Stimulated activated CD4-positive, alpha-beta T cell treated with anti-CD3 and anti-CD28 coated beads, TNF-alpha, amount 100 ng/mL, for 24 hours (primary cell): ENCODE results near the gene CDT1.

Experiments
- DNase-seq, 3 experiments: peaks; one replicate each; pipeline ENCODE4 v3.0.0-alpha.2; 2020; ENCODE audit warnings: low read depth in 3 of 3

CDT1 gene

DNA sequence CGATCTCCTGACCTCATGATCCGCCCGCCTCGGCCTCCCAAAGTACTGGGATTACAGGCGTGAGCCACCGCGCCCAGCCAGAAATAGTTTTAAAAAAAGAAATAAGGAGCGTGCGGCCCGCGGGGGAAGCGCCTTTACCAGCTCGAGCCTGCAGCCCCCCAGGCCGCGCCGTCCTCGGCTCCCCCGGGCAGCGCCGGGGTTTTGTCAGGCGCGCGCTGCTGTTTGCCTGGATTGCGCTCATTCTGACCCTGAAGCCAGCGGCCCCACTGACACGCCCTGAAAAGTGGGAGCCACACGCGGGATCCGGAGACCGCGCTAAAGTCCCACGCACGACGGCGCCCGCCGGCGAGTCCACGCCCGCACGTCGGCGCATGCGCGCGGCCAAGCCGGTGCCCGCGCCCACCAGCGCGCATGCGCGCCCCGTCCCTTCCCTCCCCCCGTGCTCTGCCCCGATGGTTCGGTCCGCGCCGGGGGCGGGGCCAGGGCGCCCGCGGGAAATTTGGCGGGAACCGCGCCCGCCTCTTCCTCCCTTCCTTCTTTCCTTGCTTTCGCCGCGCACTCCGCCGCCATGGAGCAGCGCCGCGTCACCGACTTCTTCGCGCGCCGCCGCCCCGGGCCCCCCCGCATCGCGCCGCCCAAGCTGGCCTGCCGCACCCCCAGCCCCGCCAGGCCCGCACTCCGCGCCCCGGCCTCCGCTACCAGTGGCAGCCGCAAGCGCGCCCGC is at the start of gene CDT1:
Gene CDT1, plus strand, starts transcription at position 526 of the 724 bp plus-strand sequence. Its CDS starts 43 bp downstream, at position 569.
- peak; percentile 71 to 80 (median 80) for DNase-seq

DNA sequence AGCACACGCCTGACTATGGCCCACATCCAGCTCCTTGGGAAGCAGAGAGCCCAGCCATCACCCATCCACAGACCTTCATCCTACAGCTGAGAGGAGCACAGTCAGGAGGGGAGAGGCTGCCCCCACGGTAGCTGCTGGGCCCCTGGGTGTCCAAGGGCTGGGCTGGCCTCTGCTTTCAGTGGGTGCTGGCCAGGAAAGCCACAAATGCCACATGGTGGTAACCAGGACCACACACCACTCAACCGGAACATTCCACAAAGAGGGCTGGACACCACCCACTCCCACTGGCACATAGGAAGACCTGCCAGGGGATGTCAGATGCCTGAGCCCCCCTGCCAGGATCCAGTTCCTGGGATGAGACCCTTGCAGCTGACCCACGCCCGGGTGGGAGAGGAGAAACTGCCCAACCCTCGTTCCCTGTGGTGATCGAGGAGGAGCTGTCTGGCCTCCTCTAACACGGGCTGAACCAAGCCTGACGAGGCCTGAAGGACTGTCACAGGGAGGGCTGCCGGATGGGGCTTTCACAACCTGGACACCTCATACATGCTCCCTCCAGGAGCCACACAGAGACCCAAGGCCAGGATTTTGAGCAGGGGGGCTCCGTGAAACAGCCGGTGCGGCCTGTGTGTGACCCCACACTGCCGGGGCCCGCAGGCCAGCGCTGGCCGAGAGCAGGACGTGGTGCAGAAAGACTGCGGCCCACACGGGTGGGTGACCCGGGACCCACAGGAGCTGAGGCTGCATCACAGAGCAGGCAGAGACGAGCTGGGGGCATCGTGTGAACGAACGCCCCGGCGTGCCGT is 49.3 kb upstream of the CDT1 start:
- DNase-seq: no peak

DNA sequence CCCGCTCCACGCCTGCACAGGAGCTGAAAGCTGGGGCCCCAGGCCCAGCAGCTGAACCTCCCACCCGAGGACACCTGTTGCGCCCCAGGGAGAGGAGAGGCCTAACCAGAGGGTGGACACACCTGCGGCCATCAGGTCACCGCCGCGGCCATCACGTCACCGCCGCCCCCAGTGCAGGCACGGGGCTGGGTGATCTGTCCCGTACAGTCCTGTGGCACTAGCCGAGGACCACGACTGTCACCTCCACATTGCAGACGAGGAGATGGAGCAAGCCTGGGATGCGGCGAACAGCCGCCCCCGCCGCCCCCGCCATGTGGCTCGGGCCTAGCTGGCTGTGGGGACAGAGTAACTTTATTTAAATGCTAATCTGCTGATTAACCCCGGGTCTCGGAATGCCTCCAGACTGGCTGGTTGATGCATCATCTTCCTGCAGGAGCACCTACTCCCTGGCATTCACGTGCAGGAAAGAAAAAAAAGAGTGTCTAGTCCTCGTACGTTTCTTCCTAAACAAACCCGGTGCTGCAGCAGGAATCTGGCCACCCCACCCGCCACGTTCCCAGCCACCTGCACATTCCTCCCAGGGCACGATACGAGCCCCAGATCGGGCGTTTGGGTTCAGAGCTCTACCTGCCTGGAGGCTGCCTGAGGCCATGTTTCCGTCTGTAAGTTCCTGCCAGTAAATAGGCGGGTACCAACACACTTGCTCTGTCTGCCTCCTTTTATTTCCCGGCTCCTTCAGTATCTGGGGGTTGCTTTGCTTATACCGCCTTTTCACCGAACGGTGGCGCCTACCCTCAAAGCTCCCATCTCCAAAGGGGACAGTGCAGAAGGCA is 48.5 kb upstream of the CDT1 start:
- DNase-seq: no peak

DNA sequence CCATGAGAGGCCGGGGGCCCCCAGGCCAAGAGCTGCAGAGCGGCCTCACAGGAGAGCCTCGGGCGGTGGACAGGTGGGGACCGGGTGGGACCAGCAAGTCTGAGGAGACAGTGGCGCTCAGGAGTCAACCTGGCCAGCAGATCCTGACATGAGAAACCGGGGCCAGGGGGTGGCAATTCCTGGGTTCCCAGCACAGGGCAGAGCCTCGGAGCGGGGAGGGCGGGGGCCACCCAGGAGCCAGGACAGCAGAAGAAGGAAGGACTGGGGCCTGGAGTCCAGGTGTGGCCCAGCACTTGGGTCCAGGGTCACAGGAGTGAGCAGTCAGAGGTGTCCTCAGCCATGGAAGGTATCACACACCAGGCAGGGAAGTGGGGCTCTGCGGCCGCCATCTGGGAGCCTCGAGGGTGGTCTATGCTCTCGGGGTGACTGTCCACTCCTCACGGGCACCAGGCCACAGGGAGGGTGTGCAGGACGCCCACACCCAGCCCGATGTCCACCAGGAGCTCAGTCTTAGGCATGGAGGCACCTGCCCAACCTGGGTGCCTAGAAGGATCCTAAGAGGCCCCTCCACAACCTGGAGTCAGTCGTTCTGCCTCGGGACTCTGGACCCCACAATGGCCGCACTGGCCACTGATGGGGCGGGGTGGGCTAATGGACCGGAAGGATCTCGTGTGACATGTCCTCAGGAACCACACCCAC is 47.7 kb upstream of the CDT1 start:
- no peak for DNase-seq

DNA sequence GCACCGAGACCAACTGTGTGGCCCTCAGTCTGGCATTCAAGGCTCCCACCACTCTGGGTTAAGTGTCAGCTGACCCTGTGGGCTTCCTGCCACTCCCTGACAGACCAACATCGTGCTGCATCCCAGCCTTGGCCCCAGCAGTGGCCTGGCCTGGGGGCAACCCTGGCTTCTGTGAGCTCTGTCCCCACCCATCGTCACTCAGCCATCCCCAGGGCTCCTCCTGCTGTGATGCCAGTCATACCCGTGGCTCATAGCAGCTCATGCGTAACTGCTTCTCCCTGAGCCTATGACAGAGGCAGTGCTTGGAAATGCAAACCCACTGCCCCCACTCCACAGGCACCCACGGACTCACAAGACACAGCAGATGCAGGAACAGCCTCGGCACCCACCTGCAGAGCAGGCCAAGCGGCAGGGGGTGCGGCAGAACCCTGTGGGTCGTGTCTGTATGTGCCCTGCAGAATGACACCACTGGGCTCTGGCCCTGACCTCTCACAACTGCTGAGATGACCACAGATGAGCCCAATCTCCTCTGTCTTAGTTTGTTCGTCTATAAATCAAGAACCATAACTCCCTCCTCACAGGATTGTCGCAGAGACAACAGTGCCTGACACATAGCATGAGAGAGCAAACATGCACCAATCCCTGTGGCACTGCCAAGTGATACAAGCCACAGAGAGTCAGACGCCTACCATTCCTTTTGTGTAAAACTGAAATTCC is 45.2 kb upstream of the CDT1 start:
- DNase-seq: no peak

DNA sequence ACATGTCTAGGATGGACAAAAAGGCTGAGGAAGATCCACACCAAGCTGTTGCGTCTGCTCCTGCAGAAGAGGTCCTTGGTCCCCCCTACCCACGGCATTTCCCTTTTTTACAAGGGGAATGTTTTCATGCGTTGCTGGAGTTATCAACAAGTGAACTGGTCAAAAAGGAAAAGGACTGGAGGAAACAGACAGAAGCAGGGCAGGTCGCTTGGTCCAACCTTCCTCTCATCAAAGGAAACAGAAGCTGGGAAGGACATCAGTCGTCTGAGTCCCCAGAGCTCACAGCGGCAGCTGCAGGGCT is 44.7 kb upstream of the CDT1 start:
- no peak for DNase-seq

DNA sequence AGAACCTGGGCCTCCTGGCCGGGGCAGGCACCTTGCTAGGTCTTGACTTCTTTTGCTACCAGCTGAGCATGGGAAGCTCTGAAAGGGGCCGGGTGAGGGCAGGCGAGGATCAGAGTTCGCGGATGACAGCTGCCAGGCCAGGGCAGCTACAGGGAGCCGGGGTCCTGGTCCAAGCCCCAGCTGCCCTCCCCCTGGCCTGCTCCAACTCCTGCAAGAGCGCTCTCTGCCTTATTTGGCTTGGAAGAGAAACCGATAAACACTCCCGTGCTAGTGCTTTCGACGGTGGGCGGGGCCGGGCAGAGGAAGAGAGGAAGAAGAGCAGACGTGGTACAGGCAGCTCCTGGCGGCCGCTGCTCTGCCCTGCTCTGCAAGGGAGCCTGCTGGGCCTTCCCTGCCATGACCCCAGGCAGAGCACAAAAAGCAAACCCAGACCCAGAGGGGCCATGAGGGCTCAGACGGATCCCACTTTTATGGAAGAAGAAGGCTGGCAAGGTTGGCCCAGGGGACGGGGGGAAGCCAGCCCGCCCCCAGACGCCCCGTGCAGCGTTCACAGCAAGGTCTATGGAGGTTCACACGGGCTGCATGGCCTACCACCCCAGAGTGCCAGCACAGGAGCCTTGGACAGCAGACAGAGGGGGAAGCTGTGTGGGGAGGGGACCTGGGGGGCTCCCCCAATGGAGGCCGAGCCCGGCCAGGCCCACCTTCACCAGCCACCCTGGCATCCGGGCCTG is 44.2 kb upstream of the CDT1 start:
- DNase-seq: peak in 2 of 3 experiments; percentile 19 to 38

DNA sequence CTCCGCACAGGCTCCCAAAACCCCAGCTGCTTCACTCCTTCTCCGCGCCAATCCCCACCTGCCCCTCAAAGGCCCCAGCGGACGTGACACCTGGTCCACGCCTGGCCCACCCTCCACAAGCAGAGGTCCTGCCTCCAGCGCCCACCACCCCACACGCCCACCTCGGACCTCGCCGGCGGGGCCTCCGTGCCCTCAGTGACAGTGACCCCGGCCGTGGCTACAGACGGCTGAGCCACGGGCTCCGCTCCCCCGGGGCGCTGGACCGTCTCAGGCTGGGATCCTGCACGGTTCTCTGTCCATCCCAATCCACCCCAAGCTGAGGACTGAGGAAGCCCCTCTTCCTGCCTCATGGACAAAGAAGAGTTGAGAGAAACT is 43.6 kb upstream of the CDT1 start:
- DNase-seq: no peak

DNA sequence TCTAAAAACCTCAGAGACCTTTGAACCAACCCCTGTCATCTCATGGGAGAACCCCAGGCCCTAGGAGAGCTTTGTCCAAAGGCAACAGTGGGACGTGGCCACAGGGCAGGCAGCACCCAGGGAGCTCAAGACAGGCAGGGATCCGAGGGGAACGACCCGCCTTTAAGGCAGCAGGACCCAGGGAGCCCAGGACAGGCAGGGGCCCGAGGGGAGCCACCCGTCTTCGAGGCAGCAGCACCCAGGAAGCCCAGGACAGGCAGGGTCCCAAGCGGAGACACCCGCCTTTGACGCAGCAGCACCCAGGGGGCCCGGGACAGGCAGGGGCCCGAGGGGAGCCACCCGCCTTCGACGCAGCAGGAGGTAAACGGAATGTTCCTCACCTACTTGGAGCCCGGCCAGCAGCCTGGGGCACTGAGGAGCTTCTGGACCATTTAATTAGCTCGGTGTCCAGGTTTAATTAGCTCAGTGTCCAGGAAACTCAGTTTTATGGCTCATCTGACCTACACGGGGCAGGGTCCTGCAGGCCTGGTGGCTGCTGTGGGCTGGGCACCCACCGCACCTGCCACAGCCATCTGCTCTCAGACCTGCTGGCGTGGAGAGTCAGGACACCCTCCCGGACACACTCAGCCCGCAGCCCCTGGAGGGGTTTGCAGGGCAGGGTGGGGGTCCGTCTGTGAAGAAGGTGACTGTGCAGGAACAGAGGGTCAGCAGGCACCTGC is 43.0 kb upstream of the CDT1 start:
- no peak for DNase-seq

DNA sequence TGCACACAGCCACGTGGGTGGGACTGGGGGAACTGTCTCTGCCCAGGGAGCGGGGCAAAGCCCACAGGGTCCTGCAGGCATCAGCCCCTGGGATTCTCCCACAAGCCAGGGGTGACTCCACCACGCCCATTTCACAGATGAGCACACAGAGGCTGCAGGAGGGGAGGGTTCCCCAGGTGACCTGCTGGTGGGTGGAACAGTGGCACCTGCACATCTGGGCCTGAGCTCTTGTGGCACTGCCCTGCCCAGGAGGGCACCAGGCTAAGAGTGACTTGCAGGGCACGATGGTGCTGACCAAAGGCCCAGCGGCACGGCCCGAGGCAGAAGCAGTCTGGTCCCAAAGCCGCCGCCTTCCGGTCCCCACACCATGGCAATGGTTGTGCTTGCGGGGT is 42.5 kb upstream of the CDT1 start:
- no peak for DNase-seq

DNA sequence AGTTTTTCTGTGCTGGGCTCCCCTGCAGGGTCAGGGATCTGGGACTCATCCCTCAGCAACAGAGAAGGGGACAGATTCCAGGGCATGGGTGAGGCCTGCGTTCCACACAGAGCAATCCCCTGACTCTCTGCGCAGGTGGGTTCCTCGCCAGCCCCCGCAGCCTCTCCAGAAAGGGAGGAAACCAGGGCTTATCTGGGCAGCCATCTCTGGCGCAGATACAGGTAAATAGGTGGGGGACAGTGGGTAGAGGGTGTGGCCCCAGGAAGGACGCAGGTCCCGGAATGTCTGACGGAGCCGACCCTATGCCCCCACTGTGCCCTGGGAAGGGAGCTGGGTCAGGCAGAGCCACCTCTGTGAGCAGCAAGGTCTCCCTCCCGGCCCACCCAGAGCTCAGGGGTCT is 41.8 kb upstream of the CDT1 start:
- DNase-seq: no peak

DNA sequence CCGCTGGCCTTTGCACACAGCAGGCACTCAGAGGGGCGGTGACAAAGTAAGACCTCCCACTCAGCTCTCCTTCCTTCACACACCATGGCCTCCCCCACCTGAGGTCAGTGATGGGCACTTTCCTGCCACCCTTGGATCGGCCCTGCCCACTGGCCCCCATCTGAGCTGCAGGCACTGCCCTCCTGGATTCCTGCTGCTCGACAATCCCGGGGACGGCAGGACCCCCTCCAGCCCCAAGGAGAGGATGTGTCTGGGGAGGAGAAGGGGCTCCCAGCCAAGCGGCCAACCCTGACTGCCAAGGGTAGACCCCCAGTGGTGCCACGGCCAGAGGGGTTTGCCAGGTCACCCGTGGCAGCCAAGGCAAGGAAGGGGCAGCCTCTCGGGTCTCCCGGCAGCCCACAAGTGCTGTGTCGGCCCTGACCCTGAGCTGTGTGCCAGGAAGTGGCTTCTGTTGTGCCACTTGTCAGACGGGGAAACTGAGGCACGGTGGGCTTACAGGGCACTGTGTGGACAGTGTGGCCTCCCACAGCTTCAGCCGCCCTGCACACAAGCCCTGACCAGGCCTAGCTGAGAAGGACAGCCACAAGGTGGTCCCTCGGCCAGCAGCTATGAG is 41.2 kb upstream of the CDT1 start:
- DNase-seq: no peak

DNA sequence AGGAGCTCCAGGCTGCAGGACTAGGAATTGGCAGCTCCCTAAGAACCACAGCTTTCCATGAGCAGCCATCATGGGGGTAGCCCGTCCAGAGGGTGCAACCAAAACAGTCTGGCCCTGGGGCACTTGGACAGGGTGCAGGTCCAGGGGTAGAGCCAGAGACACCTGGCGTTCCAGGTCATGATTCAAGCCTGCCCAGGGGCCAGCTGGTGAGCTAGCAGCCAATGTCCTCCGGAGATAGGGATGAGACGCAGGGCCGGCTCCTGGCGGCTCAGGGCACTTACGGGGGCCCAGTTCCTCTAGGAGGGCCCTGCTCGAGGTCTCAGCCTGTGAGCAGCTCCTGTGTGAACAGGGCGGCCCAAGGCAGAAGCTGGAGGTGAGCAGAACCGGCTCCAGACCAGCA is 40.6 kb upstream of the CDT1 start:
- DNase-seq: no peak

DNA sequence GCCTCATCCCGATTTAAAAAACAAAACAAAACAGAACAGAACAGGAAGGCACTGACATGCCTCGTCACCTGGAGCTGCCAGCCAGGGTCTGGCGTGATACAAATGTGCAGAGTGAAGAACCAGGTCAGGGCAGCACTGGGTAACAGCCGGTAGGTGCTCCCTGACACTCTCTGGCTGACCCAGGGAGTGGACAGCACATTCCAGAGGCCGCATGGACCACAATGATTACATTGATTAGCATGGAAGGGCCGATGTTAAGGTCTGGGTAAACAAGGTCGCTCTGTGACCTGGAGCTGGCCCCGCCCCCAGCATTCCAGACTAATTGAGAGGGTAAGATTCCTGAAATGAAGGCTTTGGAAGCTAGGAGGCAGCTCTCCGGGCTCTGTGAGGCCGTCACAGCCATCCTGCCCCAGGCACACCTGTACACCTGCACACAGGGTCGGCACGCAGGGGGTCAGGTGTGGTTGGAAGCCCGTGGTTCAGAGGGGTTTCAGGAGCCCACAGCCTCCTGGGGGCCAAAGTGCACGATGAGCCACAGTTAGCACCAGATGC is 40.0 kb upstream of the CDT1 start:
- no peak for DNase-seq

DNA sequence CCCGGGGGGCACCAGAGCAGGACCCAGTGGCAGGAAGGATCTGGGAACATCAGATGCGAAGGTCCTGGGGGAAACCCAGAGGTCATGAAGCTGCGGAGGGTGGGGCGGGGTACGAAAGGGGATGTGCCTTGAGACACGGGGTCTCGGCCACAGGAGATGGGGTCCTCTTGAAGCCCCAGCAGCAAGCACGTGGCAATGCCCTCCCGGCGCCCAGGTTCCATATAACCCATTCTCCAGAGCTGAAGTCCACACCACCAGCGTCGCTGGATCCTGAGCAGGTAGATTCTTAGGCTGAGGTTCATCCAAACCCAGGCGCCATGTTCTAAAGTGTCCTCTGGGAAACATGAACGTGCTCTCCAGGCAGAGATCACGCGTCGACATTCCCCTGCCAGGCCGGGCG is 39.5 kb upstream of the CDT1 start:
- no peak for DNase-seq

DNA sequence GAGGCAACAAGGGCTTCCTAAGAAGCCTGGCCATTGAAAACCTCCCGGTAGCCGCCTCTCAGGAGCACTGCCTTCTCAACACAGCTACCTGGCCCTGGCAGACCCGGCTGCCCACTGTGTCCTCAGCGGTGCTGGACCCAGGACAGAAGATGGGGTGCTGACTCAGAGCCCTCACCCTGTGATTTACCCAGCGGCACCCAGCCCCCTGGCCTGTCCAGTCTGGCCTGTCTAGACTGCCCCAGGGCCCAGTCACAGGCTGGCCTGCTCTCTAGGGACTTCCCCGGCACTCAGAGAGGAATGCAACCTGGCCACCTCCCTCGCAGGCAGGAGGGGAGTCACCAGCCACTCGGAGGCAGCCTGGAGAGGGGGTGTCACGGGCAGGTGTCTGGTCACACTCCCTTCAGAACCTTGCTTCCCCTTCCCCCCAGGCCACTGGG is 38.7 kb upstream of the CDT1 start:
- DNase-seq: no peak

DNA sequence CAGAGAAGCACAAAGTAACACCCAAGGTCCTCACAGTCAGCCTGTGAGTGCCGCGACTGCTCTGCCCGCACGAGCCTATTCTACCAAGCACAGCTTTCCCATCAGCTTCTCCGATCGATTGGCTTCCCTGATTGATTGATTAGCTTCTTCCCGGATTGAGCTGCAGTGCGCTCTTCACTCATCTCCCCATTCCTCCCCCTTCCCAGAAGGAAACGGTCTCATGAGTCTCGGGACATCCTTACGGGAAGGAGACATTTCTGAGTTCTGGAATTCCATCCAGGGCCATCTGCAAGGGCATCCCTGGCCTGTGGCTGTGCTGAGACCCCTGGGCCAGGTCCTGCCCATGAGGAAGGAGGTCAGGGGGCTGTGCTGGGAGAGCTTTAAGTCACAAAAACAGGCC is 36.6 kb upstream of the CDT1 start:
- no peak for DNase-seq

DNA sequence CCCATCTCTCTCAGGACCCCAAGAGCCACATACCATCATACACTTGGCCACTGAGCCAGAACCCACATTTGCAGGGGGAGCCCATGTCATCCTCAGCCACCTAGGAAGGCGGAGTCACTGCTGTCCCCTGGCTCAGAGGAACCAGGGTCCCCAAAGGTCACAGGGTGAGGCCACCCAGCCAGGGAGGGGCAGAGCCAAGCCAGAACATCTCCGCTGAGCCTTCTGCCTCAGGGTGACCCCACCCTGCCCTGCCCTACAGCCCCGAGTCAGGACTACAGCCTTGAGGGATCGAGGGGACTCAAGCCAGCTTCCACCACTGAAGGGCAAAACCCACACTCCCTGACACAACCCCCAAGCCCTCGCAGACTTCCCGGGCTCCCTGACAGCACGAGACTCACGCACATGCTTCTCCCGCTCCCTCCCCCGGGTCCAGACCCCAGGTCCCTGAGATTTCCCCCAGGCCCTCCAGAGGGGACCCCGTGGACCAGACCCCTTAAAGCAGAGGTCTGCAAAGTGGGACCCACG is 36.0 kb upstream of the CDT1 start:
- no peak for DNase-seq
